ENCODE measurements around the gene ADRB1. TPM values are rescaled to one million over a fixed set of nuclear protein-coding genes. Genes with fewer than 3 reads are reported as not detected.

Gene ADRB1
- total RNA-seq, 2 experiments from 2014 or later = 0.08 to 0.11 TPM

GRCh38 chr10:114051714-114052113, 8.0 kb downstream of the ADRB1 start:
- Histone ChIP-seq H3K27ac (ENCODE audit: low read depth in 1 of 2, low read length in 2 of 2) (no peak overlapping the region), H3K27me3 (ENCODE audit: control insufficient read depth in 1 of 2, insufficient read depth in 2 of 2, low read length in 2 of 2) (peaks cover 5 to 25% of the 10 kb centered on the region in 2 experiments), H3K9me3 (ENCODE audit: control insufficient read depth in 1 of 2, insufficient read depth in 1 of 2, low read length in 2 of 2) (peaks cover 0 to 3% of the 10 kb centered on the region in 2 experiments), H3K4me3 (ENCODE audit: low read length) (no peak overlapping the region), H3K4me1 (ENCODE audit: insufficient read depth, low read length) (no peaks in the 10 kb centered on the region), H3K36me3 (ENCODE audit: insufficient read depth, low read length) (no peaks in the 10 kb centered on the region)
- CTCF ChIA-PET = no interaction called here
- POLR2A ChIA-PET = no interaction called here
- no peak for TF ChIP-seq CTCF (IDR thresholded peaks at IDR 0.05)
- H3K27me3 Mint-ChIP-seq = peaks cover 57% of the 10 kb centered on the region
- no peaks in the 10 kb centered on the region for H3K9me3 Mint-ChIP-seq
- H3K4me1 Mint-ChIP-seq (ENCODE audit: low read depth) = no peaks in the 10 kb centered on the region
- no peak for DNase-seq
- intact Hi-C loops (cut with DNase I, micrococcal nuclease) = no loop called here
- no peaks in the 10 kb centered on the region for H3K36me3 Mint-ChIP-seq (ENCODE audit: low read depth)
- H3K27ac Mint-ChIP-seq = no peak overlapping the region
- H3K4me3 Mint-ChIP-seq = no peak overlapping the region
- no peak for ATAC-seq (ENCODE audit: poor library complexity)

GRCh38 chr10:114052255-114052654, 8.6 kb downstream of the ADRB1 start:
- Mint-ChIP-seq H3K9me3 (no peaks in the 10 kb centered on the region), H3K36me3 (ENCODE audit: low read depth) (no peaks in the 10 kb centered on the region), H3K4me3 (no peak overlapping the region), H3K4me1 (ENCODE audit: low read depth) (no peaks in the 10 kb centered on the region), H3K27me3 (peaks cover 60% of the 10 kb centered on the region), H3K27ac (no peak overlapping the region)
- intact Hi-C loops (cut with DNase I, micrococcal nuclease) = no loop called here
- no peak for DNase-seq
- H3K4me1 ChIP-seq (ENCODE audit: insufficient read depth, low read length) = no peaks in the 10 kb centered on the region
- POLR2A ChIA-PET = no interaction called here
- TF ChIP-seq CTCF (IDR thresholded peaks at IDR 0.05) = no peak
- peaks cover 0 to 3% of the 10 kb centered on the region in 2 experiments for H3K9me3 ChIP-seq (ENCODE audit: control insufficient read depth in 1 of 2, insufficient read depth in 1 of 2, low read length in 2 of 2)
- CTCF ChIA-PET = no interaction called here
- H3K27me3 ChIP-seq (ENCODE audit: control insufficient read depth in 1 of 2, insufficient read depth in 2 of 2, low read length in 2 of 2) = peaks cover 5 to 20% of the 10 kb centered on the region in 2 experiments
- H3K27ac ChIP-seq (ENCODE audit: low read depth in 1 of 2, low read length in 2 of 2) = no peak overlapping the region
- no peak overlapping the region for H3K4me3 ChIP-seq (ENCODE audit: low read length)
- no peak for ATAC-seq (ENCODE audit: poor library complexity)
- no peaks in the 10 kb centered on the region for H3K36me3 ChIP-seq (ENCODE audit: insufficient read depth, low read length)

GRCh38 chr10:114053946-114054345, 10.3 kb downstream of the ADRB1 start:
- Mint-ChIP-seq H3K27ac (no peak overlapping the region), H3K27me3 (peaks cover 49% of the 10 kb centered on the region), H3K4me1 (ENCODE audit: low read depth) (no peaks in the 10 kb centered on the region), H3K9me3 (no peaks in the 10 kb centered on the region), H3K36me3 (ENCODE audit: low read depth) (no peaks in the 10 kb centered on the region), H3K4me3 (no peak overlapping the region)
- ChIA-PET CTCF (no interaction called here), POLR2A (no interaction called here)
- no peak overlapping the region for H3K27ac ChIP-seq (ENCODE audit: low read depth in 1 of 2, low read length in 2 of 2)
- DNase-seq (no peak), ATAC-seq (ENCODE audit: poor library complexity) (no peak)
- intact Hi-C loops (cut with DNase I, micrococcal nuclease) = no loop called here
- TF ChIP-seq CTCF (IDR thresholded peaks at IDR 0.05) = no peak
- peaks cover 0 to 3% of the 10 kb centered on the region in 2 experiments for H3K9me3 ChIP-seq (ENCODE audit: control insufficient read depth in 1 of 2, insufficient read depth in 1 of 2, low read length in 2 of 2)
- peaks cover 3 to 5% of the 10 kb centered on the region in 2 experiments for H3K27me3 ChIP-seq (ENCODE audit: control insufficient read depth in 1 of 2, insufficient read depth in 2 of 2, low read length in 2 of 2)
- no peaks in the 10 kb centered on the region for H3K36me3 ChIP-seq (ENCODE audit: insufficient read depth, low read length)
- no peak overlapping the region for H3K4me3 ChIP-seq (ENCODE audit: low read length)
- no peaks in the 10 kb centered on the region for H3K4me1 ChIP-seq (ENCODE audit: insufficient read depth, low read length)

Data from CD4-positive, alpha-beta T cell (primary cell).